GM18502 (cell line): ENCODE measurements around the gene OR2L2.
"Not testable (repeated sequence)": the region's sequence is repeated elsewhere in the genome, so short reads cannot be mapped to it uniquely, and the experiment has no call there.

Experiments
- ATAC-seq: cut with Tn5 transposase; IDR thresholded peaks from one replicate; pipeline ENCODE4 v1.9.1; 2021; ENCODE audit warnings: mild to moderate bottlenecking; ENCODE audit not compliant: unreplicated experiment, poor library complexity

The OR2L2 gene

GRCh38 chr1:248029770-248030169 lies at the start of gene OR2L2:
Gene OR2L2 (plus strand): TSS chr1:248030070. CDS start chr1:248038268, 8,198 bp downstream.
- no peak for ATAC-seq

- ATAC-seq = no peak
Observed at GRCh38 chr1:247992986-247993385, 36.9 kb upstream of the OR2L2 start.

- no peak for ATAC-seq
Observed at GRCh38 chr1:247998811-247999210, 31.1 kb upstream of the OR2L2 start.

- no peak for ATAC-seq
Observed at GRCh38 chr1:248000169-248000568, 29.7 kb upstream of the OR2L2 start.

GRCh38 chr1:248007778-248008177 lies 22.1 kb upstream of the OR2L2 start:
- ATAC-seq = no peak

GRCh38 chr1:248009681-248010080 lies 20.2 kb upstream of the OR2L2 start:
- ATAC-seq = no peak

GRCh38 chr1:248013229-248013710 lies 16.6 kb upstream of the OR2L2 start, which contains the start of gene OR2L5:
Gene OR2L5 (plus strand): TSS chr1:248013660. CDS start chr1:248021948, 8,288 bp downstream.
- ATAC-seq = no peak

- ATAC-seq = no peak
Observed at GRCh38 chr1:248015803-248016202, 14.1 kb upstream of the OR2L2 start.

- no peak for ATAC-seq
Observed at GRCh38 chr1:248045209-248045608, 15.3 kb downstream of the OR2L2 start.

GRCh38 chr1:248046536-248046935 lies 16.7 kb downstream of the OR2L2 start, which contains the start of gene OR2L3:
Gene OR2L3 (plus strand): TSS chr1:248046836. CDS start chr1:248060682, 13,846 bp downstream.
- ATAC-seq = no peak

GRCh38 chr1:248047008-248047407 lies 17.1 kb downstream of the OR2L2 start:
- ATAC-seq = no peak

GRCh38 chr1:248054671-248055070 lies 24.8 kb downstream of the OR2L2 start:
- ATAC-seq = no peak

- no peak for ATAC-seq
Observed at GRCh38 chr1:248055261-248055660, 25.4 kb downstream of the OR2L2 start.

GRCh38 chr1:248065071-248065470 lies 35.2 kb downstream of the OR2L2 start:
- ATAC-seq = no peak

- no peak for ATAC-seq
Observed at GRCh38 chr1:248065604-248066003, 35.7 kb downstream of the OR2L2 start.

GRCh38 chr1:248083864-248084263 lies 54.0 kb downstream of the OR2L2 start:
- ATAC-seq = not testable (repeated sequence)
